NCI-H82 (cell line): ENCODE measurements around the gene UBE2U.

Experiments
- DNase-seq: peaks from one replicate; lab custom pipeline; 2025; lab: John Stamatoyannopoulos, UW

Gene UBE2U

DNA sequence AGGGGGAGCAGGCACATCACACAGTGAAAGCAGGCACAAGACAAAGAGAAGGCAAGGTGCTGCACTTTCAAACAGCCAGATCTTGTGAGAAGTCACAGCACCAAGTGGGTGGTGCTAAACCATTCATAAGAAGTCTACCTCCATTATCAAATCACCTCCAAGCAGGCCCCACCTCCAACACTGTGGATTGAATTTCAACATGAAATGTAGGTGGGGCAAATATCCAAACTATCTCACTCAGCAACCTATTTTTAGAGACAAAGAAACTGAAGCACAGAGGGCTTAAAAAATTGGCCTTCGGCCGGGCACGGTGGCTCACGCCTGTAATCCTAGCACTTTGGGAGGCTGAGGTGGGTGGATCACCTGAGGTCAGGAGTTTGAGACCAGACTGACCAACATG is 90.4 kb downstream of the UBE2U start:
- no peak for DNase-seq

GRCh38 chr1:64295136-64295535 is 91.7 kb downstream of the UBE2U start:
- no peak for DNase-seq

DNA sequence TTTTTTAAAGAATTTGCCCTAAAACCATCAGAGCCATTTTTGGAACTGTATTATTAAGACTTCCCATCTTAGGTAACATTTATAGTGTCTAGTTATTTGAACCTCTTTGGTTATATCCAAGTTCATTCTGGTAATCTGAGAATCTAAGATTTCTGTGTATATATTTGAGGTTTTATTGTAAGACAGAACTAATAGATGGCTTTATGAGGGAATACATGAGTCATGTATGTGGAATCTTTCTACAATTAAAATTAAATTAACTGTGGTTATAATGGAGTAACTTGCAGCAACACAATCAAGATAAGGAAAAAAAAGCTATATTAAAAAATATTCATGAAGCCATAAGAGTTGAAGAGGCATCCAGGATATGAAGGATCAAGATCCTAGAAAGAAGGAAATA is 92.1 kb downstream of the UBE2U start:
- no peak for DNase-seq

DNA sequence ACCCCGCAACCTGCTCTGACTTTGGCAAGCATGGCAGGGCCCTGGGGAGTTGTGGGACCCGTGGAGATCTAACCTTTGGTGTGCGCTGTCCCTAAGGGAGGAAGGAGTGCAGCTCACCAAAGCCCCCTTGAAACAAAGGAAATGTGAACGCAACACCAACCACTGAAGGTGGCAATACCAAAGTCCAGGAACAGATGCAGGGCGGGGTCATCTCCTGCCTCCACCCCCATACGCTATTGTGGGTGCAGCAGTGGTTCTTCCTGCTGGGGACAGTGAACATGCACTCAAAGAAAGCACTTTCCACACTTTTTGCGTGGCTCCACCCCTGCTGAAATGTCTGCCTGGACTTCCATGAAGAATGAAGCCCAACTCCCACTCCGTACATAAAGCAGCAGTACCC is 93.0 kb downstream of the UBE2U start:
- DNase-seq: no peak

DNA sequence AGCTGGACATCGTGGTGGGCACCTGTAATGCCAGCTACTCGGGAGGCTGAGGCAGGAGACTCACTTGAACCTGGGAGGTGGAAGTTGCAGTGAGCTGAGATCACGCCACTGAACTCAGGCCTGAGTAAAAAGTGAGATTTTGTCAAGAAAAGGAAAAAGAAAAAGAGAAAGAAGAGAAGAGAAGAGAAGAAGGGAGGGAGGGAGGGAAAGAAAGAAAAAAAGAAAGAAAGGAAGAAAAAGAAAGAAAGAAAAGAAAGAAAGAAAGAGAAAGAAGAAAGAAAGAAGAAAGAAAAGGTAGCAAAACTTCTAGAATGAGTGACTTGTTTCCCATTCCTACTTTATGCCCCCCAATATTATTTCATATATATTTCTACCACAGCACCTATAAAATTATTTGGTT is 98.8 kb downstream of the UBE2U start:
- no peak for DNase-seq

- peak; percentile 46 for DNase-seq
These were observed 99.5 kb downstream of the UBE2U start for GRCh38 chr1:64302971-64303370.

- DNase-seq: no peak
These were observed 101.4 kb downstream of the UBE2U start for GRCh38 chr1:64304823-64305222.

DNA sequence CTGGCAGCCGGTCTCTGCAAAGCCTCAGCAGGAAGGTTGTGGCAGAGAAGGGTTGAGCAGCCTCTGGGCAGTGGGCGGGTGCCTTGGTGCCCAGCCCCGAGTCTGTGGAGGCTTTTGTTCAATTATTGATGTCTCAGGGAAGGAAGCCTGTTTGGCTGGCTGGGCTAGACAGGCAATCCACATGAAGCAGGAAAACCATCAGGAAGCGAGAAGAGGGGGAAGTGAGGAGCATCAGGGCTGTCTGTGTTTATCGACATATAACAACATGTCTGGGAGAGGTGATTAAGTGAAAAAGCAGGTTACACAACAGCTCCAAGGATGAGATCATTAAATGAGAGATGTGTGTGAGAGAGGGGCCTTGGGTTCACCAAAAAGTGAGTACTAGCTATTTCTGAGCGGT is 105.4 kb downstream of the UBE2U start:
- no peak for DNase-seq

DNA sequence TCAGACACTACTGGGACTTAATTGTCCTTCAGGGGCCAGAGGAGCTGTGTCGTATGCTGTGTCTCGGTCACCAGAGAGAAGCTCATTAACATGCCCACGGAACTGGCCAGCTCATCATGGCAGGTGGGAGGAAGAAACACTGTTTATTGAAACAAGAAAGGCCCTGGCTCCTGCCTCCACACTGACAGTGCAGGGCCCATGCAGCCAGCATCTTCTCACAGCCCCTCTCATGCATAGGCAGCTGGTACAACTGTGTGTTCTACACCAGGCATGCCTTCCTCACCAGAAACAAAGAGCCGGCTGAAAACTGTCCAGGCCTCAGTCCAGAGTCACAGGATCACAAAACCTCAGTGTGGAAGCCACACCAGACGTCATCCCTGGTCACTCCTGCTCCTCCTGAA is 106.0 kb downstream of the UBE2U start:
- no peak for DNase-seq

- no peak for DNase-seq
These were observed 107.3 kb downstream of the UBE2U start for GRCh38 chr1:64310760-64311159.

DNA sequence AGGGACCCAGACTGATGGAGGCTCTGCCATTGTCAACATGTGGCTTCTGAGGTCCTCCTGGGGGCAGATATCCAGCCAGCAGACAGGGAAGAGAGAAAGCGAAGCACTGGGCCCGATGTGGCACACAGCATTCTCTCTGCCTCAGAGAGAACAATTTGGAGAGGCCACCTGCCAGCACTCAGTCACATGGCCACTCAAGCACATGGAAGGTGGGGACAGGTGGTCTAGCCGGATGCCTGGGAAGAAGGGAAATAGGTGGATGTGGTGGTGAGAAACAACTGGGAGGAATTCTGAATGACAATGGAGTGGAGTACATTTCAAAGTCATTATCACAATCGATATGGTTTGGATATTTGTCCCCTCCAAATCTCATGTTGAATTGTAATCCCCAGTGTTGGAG is 109.0 kb downstream of the UBE2U start:
- no peak for DNase-seq

GRCh38 chr1:64315402-64315801 is 112.0 kb downstream of the UBE2U start:
- peak; percentile 13 for DNase-seq
